Measurements from ENCODE around the gene COMMD7. TPM values are rescaled to one million over a fixed set of nuclear protein-coding genes. Genes with fewer than 3 reads are reported as not detected.

The COMMD7 gene
- total and polyA plus RNA-seq, 2 of the 4 experiments (the other 2 are of a cell fraction): 51.8 to 67.5 TPM

GRCh38 chr20:32685541-32686529 lies 57.4 kb downstream of the COMMD7 start:
- Histone ChIP-seq H3K4me1 (ENCODE audit: control insufficient read depth, insufficient read depth, low read length) (peaks cover 7% of the 10 kb centered on the region), H3K4me2 (ENCODE audit: low read depth, low read length) (peak overlapping the region; percentile 50; the same call in 1 of the 2 replicates), H3K9ac (ENCODE audit: low read depth, low read length) (no peak overlapping the region), H2AK5ac (ENCODE audit: low read depth, low read length) (no peak overlapping the region), H2BK20ac (ENCODE audit: low read depth, low read length) (no peak overlapping the region; the same call in 1 of the 2 replicates), H3K36me3 (ENCODE audit: control insufficient read depth, insufficient read depth, low read length) (no peaks in the 10 kb centered on the region; the same call in 1 of the 2 replicates), H4K5ac (ENCODE audit: low read depth, low read length) (peak overlapping the region; percentile 31; the same call in 1 of the 2 replicates), H3K18ac (ENCODE audit: low read depth, low read length) (peak overlapping the region; percentile 30; the same call in 1 of the 2 replicates), H2BK5ac (ENCODE audit: low read depth, low read length, poor library complexity, severe bottlenecking) (peak overlapping the region; percentile 6), H2BK120ac (ENCODE audit: low read depth, low read length) (peak overlapping the region; percentile 30; the same call in 1 of the 2 replicates), H2BK15ac (ENCODE audit: low read depth, low read length) (peak overlapping the region; percentile 21; the same call in 1 of the 3 replicates), H4K20me1 (ENCODE audit: insufficient read depth, low read length) (no peaks in the 10 kb centered on the region), H3K27me3 (ENCODE audit: control insufficient read depth, insufficient read depth, low read length) (no peaks in the 10 kb centered on the region), H3K79me1 (ENCODE audit: low read depth in 1 of 2, low read length in 2 of 2) (no peaks in the 10 kb centered on the region), H3K23ac (ENCODE audit: low read depth, low read length) (no peak overlapping the region; the same call in 1 of the 2 replicates), H2AFZ (replicated peaks; ENCODE audit: low read length, poor library complexity) (peak overlapping the region; percentile 77), H3K9me1 (ENCODE audit: insufficient read depth, low read length) (peaks cover 3% of the 10 kb centered on the region; the same call in 1 of the 2 replicates), H2AK9ac (replicated peaks; ENCODE audit: low read depth, low read length, poor library complexity) (peak overlapping the region; percentile 47), H3K27ac (ENCODE audit: insufficient read depth, low read length) (peak overlapping the region; percentile 35), H3K4me3 (ENCODE audit: insufficient read depth, low read depth, low read length) (no peak overlapping the region), H4K8ac (ENCODE audit: low read depth in 2 of 2, low read length in 2 of 2) (peak overlapping the region in 1 of 2 experiments; percentile 11; a peak in 1 of 4 replicates), H3K4ac (ENCODE audit: low read depth, low read length) (peak overlapping the region; percentile 58), H3K14ac (replicated peaks; ENCODE audit: low read depth, low read length) (peak overlapping the region; percentile 34), H4K91ac (ENCODE audit: insufficient read depth, low read depth, low read length) (no peak overlapping the region), H3K56ac (ENCODE audit: extremely low read depth, insufficient read depth, low read length) (no peak overlapping the region), H3K9me3 (ENCODE audit: control insufficient read depth, insufficient read depth, low read length) (no peaks in the 10 kb centered on the region)
- DNase-seq: peak; percentile 93
- ChIA-PET POLR2A (ENCODE audit: unreplicated experiment) (interaction anchor here (0.5 kb wide), 1 partner anchor 52 kb away, joined by 4 read pairs; no protein-coding TSS in a partner anchor), CTCF (interaction anchor here (0.6 kb wide), 1 partner anchor 75 kb away, joined by 3 read pairs; no protein-coding TSS in a partner anchor)
- in situ Hi-C loops (cut with MboI; ENCODE audit: low sequenced_read_pairs): no loop called here
- dilution Hi-C loops (cut with HindIII; ENCODE audit: low sequenced_read_pairs, unreplicated experiment): no loop called here
- intact Hi-C loops (cut with micrococcal nuclease): loop anchor here (2.0 to 10.0 kb wide), 2 partner anchors 61 to 77 kb away; partner anchors contain the start of gene DNMT3B
- BruUV-seq (replicated peaks): no TSS peak
- 14% methylated on average over 2 of the region's 17 CpGs; no CpG with 5 or more reads in 1 of the 2 experiments for WGBS, 2 experiments (ENCODE audit: extremely low coverage in 2 of 2, insufficient read length in 1 of 2)
- peak; percentile 63 for TF ChIP-seq CEBPB (IDR thresholded peaks at IDR 0.05; ENCODE audit: low read depth, low read length)
- TF ChIP-seq NFE2L2 (IDR thresholded peaks at IDR 0.05; ENCODE audit: low read depth, low read length): no peak
- peak; percentile 42; the same call in 1 of the 2 replicates for TF ChIP-seq MAFK (IDR thresholded peaks at IDR 0.05; ENCODE audit: low read depth, low read length)
- ATAC-seq (ENCODE audit: low read depth): peak; percentile 62

Data from IMR-90 (cell line).